NCI-H146 treated with DMSO at 0.1 percent for 48 hours (cell line): ENCODE measurements around the gene ADAD1.
"Not testable (repeated sequence)": the region's sequence is repeated elsewhere in the genome, so short reads cannot be mapped to it uniquely, and the experiment has no call there.

Source experiments
- DNase-seq: peaks from one replicate; lab custom pipeline; 2025; ENCODE audit not compliant: unreplicated experiment; lab: John Stamatoyannopoulos, UW

The ADAD1 gene

GRCh38 chr4:122378711-122379110 is at the start of gene ADAD1:
ADAD1 (plus strand) TSS chr4:122379011; CDS start chr4:122380070, 1,059 bp downstream.
- DNase-seq = no peak

GRCh38 chr4:122329876-122330565 is 48.8 kb upstream of the ADAD1 start:
- no peak for DNase-seq

GRCh38 chr4:122331195-122331594 is 47.6 kb upstream of the ADAD1 start:
- no peak for DNase-seq

GRCh38 chr4:122334828-122335227 is 44.0 kb upstream of the ADAD1 start:
- DNase-seq = no peak

- no peak for DNase-seq
Measured at GRCh38 chr4:122341886-122342285, 36.9 kb upstream of the ADAD1 start.

GRCh38 chr4:122346036-122346435 is 32.8 kb upstream of the ADAD1 start:
- DNase-seq = no peak

GRCh38 chr4:122346503-122346902 is 32.3 kb upstream of the ADAD1 start:
- DNase-seq = no peak

- no peak for DNase-seq
Measured at GRCh38 chr4:122356317-122356808, 22.4 kb upstream of the ADAD1 start.

- no peak for DNase-seq
Measured at GRCh38 chr4:122360754-122361153, 18.1 kb upstream of the ADAD1 start.

GRCh38 chr4:122364700-122365404 is 14.0 kb upstream of the ADAD1 start:
- DNase-seq = no peak

GRCh38 chr4:122368786-122369185 is 10.0 kb upstream of the ADAD1 start:
- not testable (repeated sequence) for DNase-seq

- no peak for DNase-seq
Measured at GRCh38 chr4:122377352-122377751, 1.5 kb upstream of the ADAD1 start.

GRCh38 chr4:122379239-122379638 is 428 bp downstream of the ADAD1 start:
- no peak for DNase-seq

GRCh38 chr4:122383341-122383740 is 4.5 kb downstream of the ADAD1 start:
- DNase-seq = no peak

GRCh38 chr4:122384245-122384644 is 5.4 kb downstream of the ADAD1 start:
- DNase-seq = no peak

GRCh38 chr4:122393276-122393675 is 14.5 kb downstream of the ADAD1 start:
- no peak for DNase-seq

- no peak for DNase-seq
Measured at GRCh38 chr4:122403861-122404260, 25.1 kb downstream of the ADAD1 start.

- DNase-seq = no peak
Measured at GRCh38 chr4:122412547-122412946, 33.7 kb downstream of the ADAD1 start.

- no peak for DNase-seq
Measured at GRCh38 chr4:122423246-122423645, 44.4 kb downstream of the ADAD1 start.

- DNase-seq = no peak
Measured at GRCh38 chr4:122431351-122431750, 52.5 kb downstream of the ADAD1 start.

GRCh38 chr4:122434285-122434684 is 55.5 kb downstream of the ADAD1 start:
- no peak for DNase-seq

- DNase-seq = no peak
Measured at GRCh38 chr4:122450847-122451246, 72.0 kb downstream of the ADAD1 start.
